Activated B cell treated with CpG ODN at 0.5 μM for 24 hours (primary cell): ENCODE data around the gene STARD13. TPM values are rescaled to one million over a fixed set of nuclear protein-coding genes. Genes with fewer than 3 reads are reported as not detected.

Experiments used
- ATAC-seq: fragments of 200-7000 bp; cut with Tn5 transposase; one replicate; pipeline ENCODE4 v1.10.0; 2021; ENCODE audit warnings: low read depth, mild to moderate bottlenecking, moderate library complexity
- CTCF ChIA-PET: fragments of 350-600 bp; sonication (Branson Sonifier 250); formaldehyde crosslinking; loops from one replicate; lab custom pipeline; 2021; ENCODE audit warnings: antibody characterized with exemption; lab: Charles Lee
- POLR2A ChIA-PET: fragments of 350-600 bp; sonication (Branson Sonifier 250); formaldehyde crosslinking; loops from one replicate; lab custom pipeline; 2021; ENCODE audit warnings: antibody characterized with exemption; lab: Charles Lee
- DNase-seq: peaks from one replicate; pipeline ENCODE4 v3.0.0; 2022
- H3K27ac Mint-ChIP-seq: one replicate; pipeline ENCODE4 v1.8.0; 2020; ENCODE audit warnings: mixed read lengths
- H3K27me3 Mint-ChIP-seq: one replicate; pipeline ENCODE4 v1.8.0; 2021; ENCODE audit warnings: mixed read lengths
- H3K36me3 Mint-ChIP-seq: one replicate; pipeline ENCODE4 v1.8.0; 2021; ENCODE audit warnings: low read depth, mixed read lengths
- H3K4me1 Mint-ChIP-seq: one replicate; pipeline ENCODE4 v1.8.0; 2021; ENCODE audit warnings: mixed read lengths
- H3K4me3 Mint-ChIP-seq: one replicate; pipeline ENCODE4 v1.8.0; 2020; ENCODE audit warnings: mild to moderate bottlenecking, mixed read lengths
- H3K9me3 Mint-ChIP-seq: one replicate; pipeline ENCODE4 v1.8.0; 2020; ENCODE audit warnings: mixed read lengths
- CTCF ChIP-seq: fragments of 200-600 bp; IDR thresholded peaks from one replicate; pipeline ENCODE4 v1.8.0; 2022; ENCODE audit warnings: antibody characterized with exemption, mild to moderate bottlenecking
- intact Hi-C: fragments of 100-400 bp; cut with micrococcal nuclease; formaldehyde crosslinking; loops from one replicate; pipeline ENCODE4 v1.15.1; 2024
- total RNA-seq: library from RNA; stranded (reverse); gene quantifications from 2 replicates; pipeline ENCODE4 v1.2.3, GENCODE V29; 2022

Gene STARD13
- total RNA-seq, 1 donor from 2014 or later: 0.13 TPM

GRCh38 chr13:33213797-33214196 lies 71.8 kb downstream of the STARD13 start:
- DNase-seq (no peak), ATAC-seq (no peak)
- Mint-ChIP-seq H3K27me3 (peaks cover 4% of the 10 kb centered on the region), H3K27ac (no peak overlapping the region), H3K4me1 (no peaks in the 10 kb centered on the region), H3K36me3 (no peaks in the 10 kb centered on the region), H3K9me3 (no peaks in the 10 kb centered on the region), H3K4me3 (no peak overlapping the region)
- intact Hi-C loops: no loop called here
- CTCF ChIA-PET: no interaction called here
- TF ChIP-seq CTCF: no peak
- POLR2A ChIA-PET: no interaction called here

- intact Hi-C loops: no loop called here
- Mint-ChIP-seq H3K36me3 (no peaks in the 10 kb centered on the region), H3K9me3 (no peaks in the 10 kb centered on the region), H3K27ac (no peak overlapping the region), H3K4me1 (no peaks in the 10 kb centered on the region), H3K4me3 (no peak overlapping the region), H3K27me3 (peaks cover 4% of the 10 kb centered on the region)
- ATAC-seq: no peak
- CTCF ChIA-PET: no interaction called here
- no peak for TF ChIP-seq CTCF
- no peak for DNase-seq
- POLR2A ChIA-PET: no interaction called here
These were observed 72.4 kb downstream of the STARD13 start for GRCh38 chr13:33213024-33213768.

GRCh38 chr13:33212396-33212795 lies 73.2 kb downstream of the STARD13 start:
- no peak overlapping the region for H3K4me3 Mint-ChIP-seq
- CTCF ChIA-PET: no interaction called here

GRCh38 chr13:33210090-33210489 lies 75.5 kb downstream of the STARD13 start:
- ChIA-PET CTCF (no interaction called here), POLR2A (no interaction called here)
- Mint-ChIP-seq H3K4me1 (no peaks in the 10 kb centered on the region), H3K27me3 (peaks cover 6% of the 10 kb centered on the region), H3K36me3 (no peaks in the 10 kb centered on the region), H3K9me3 (no peaks in the 10 kb centered on the region), H3K27ac (no peak overlapping the region), H3K4me3 (no peak overlapping the region)
- TF ChIP-seq CTCF: no peak
- DNase-seq (no peak), ATAC-seq (no peak)
- intact Hi-C loops: no loop called here

More at GRCh38 chr13:33212396-33212795, 73.2 kb downstream of the STARD13 start:
- no peak for DNase-seq
- Mint-ChIP-seq H3K9me3 (no peaks in the 10 kb centered on the region), H3K36me3 (no peaks in the 10 kb centered on the region), H3K27ac (no peak overlapping the region), H3K27me3 (peaks cover 4% of the 10 kb centered on the region), H3K4me1 (no peaks in the 10 kb centered on the region)
- POLR2A ChIA-PET: no interaction called here
- ATAC-seq: no peak
- no peak for TF ChIP-seq CTCF
- intact Hi-C loops: no loop called here

GRCh38 chr13:33208290-33209220 lies 77.0 kb downstream of the STARD13 start:
- CTCF ChIA-PET: no interaction called here

More at GRCh38 chr13:33208290-33209220, 77.0 kb downstream of the STARD13 start:
- no peak for TF ChIP-seq CTCF
- Mint-ChIP-seq H3K4me3 (no peak overlapping the region), H3K36me3 (no peaks in the 10 kb centered on the region), H3K27ac (no peak overlapping the region), H3K9me3 (no peaks in the 10 kb centered on the region), H3K4me1 (no peaks in the 10 kb centered on the region), H3K27me3 (peaks cover 11% of the 10 kb centered on the region)
- POLR2A ChIA-PET: no interaction called here
- intact Hi-C loops: no loop called here
- no peak for DNase-seq
- no peak for ATAC-seq
